HG02970 (cell line): ENCODE results near the gene R3HDM1.
"Not testable (repeated sequence)": the region's sequence is repeated elsewhere in the genome, so short reads cannot be mapped to it uniquely, and the experiment has no call there.

Experiments used
- ATAC-seq: cut with Tn5 transposase; IDR thresholded peaks from one replicate; pipeline ENCODE4 v1.9.1; 2021; ENCODE audit warnings: mild to moderate bottlenecking, moderate library complexity, moderate number of reproducible peaks; ENCODE audit not compliant: unreplicated experiment, low FRiP score

R3HDM1 gene

DNA sequence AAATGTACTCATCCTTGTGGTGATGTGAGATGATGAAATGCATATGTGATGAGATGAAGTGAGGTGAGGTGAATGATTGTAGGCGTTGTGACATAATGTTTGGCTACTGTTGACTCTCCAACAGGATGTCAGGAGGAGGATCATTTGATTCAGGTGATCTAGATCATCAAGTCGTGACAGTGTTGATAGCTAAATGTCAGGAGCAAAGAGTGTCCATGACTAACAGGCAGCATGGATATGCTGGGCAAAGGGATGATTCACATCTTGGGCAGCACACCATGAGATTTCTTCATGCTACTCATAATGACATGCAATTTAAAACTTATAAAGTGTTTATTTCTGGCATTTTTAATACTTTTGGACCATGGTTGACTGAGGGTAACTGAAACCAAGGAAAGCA is 170.2 kb downstream of the R3HDM1 start:
- no peak for ATAC-seq

- no peak for ATAC-seq
These were observed 172.0 kb downstream of the R3HDM1 start for GRCh38 chr2:135703300-135703699.

DNA sequence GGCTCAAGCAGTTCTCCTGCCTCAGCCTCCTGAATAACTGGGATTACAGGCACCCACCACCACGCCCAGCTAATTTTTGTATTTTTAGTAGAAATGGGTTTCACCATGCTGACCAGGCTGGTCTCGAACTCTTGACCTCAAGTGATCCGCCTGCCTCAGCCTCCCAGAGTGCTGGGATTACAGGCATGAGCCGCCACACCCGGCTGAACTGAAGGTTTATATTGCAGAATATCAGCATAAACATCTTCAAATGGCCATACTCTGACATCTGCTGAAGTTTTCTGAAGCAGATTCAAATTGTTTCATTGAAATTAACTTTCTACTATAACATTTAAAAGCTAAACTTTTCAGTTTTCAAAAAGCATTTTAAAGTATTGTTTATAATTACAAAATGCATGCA is 172.8 kb downstream of the R3HDM1 start:
- not testable (repeated sequence) for ATAC-seq

DNA sequence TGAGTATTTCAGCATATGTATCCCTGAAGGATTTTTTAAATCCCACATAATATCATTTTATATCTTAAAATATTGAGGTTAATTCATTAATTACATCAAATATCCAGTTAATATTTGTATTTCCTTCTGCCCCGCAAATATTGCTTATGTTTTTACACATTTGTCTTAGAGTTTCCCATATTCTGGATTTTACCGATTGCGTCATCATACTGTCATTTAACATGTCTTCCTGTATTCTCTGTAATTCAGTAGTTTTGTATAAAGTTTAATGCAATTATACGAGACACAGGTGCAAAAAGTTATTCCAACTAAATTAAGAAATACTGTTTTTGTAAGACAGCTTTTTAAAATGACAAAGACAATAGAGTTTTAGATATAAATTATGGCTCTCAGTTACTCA is 176.9 kb downstream of the R3HDM1 start:
- ATAC-seq: no peak

- no peak for ATAC-seq
These were observed 178.7 kb downstream of the R3HDM1 start for GRCh38 chr2:135709992-135710391.

- ATAC-seq: not testable (repeated sequence)
These were observed 183.8 kb downstream of the R3HDM1 start for GRCh38 chr2:135715086-135715485.

DNA sequence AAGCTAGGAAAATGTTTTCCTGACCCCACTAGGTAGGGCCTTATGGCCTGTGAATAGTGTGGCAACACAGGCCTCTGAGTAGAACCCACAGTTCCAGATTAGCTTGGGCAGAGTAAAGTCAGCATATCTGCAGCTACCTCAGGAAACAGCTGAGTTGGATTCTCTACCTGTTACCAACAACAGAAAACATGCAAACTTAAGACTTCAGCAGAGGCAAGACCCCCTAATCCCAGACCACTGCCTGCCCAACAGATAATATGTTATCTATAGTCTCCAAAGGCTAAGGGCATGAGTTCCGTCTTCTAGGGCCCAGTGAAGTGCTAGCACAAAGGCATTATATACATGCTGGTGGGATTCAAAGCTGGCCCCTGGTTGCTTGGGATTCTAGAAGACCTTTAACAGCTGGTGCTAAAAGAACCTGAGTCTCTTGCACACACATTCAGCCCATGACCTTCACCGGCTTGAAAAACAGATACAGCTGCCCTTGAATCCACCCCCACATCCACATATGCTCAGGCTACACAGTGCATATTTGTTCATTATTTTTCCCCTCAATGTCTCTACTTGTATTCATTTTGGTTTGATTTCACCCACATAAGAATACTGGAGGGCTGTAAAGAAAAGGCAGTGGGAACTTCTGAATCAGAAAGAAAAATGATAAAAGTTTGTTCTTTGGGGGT is 196.9 kb downstream of the R3HDM1 start:
- ATAC-seq: no peak

DNA sequence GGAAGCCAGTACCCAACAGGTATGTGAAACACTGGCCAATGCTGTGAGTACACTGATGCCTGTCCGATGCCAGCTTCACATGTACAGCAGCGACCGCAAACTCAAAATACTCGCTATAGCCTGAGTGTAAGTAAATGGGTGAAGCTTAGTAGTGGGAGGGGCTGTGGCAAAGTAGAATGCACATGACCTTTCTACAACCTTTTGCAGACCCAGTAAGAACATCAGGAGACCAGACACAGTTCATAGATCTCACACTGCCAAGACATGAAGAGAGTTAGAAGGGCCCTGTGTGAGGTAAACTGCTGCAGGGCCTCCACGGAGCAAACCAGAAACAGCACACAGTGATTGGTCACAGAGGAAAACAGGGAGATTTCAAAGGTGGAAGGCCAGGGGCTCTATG is 201.3 kb downstream of the R3HDM1 start:
- ATAC-seq: no peak

GRCh38 chr2:135733045-135733444 is 201.8 kb downstream of the R3HDM1 start:
- no peak for ATAC-seq

GRCh38 chr2:135736546-135736945 is 205.3 kb downstream of the R3HDM1 start:
- no peak for ATAC-seq

DNA sequence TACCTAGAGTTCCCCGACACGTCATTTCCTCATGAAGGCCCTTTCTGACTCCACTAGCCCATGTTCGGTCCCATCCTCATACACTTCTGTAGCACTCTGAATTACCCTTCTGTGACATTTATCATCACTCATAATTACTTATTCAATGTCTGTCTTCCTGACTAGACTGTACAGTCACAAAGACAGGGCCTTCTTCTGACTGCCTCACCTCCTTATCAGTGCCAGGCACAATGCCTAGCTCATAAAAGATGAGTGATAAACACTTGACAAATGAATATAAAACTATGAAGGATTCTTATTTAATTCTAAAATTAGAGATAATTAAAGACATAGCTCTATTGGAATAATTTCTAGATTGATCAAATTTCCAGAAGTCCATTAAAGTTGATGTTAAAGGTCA is 208.9 kb downstream of the R3HDM1 start:
- ATAC-seq: no peak

- ATAC-seq: no peak
These were observed 209.7 kb downstream of the R3HDM1 start for GRCh38 chr2:135741043-135741394.

DNA sequence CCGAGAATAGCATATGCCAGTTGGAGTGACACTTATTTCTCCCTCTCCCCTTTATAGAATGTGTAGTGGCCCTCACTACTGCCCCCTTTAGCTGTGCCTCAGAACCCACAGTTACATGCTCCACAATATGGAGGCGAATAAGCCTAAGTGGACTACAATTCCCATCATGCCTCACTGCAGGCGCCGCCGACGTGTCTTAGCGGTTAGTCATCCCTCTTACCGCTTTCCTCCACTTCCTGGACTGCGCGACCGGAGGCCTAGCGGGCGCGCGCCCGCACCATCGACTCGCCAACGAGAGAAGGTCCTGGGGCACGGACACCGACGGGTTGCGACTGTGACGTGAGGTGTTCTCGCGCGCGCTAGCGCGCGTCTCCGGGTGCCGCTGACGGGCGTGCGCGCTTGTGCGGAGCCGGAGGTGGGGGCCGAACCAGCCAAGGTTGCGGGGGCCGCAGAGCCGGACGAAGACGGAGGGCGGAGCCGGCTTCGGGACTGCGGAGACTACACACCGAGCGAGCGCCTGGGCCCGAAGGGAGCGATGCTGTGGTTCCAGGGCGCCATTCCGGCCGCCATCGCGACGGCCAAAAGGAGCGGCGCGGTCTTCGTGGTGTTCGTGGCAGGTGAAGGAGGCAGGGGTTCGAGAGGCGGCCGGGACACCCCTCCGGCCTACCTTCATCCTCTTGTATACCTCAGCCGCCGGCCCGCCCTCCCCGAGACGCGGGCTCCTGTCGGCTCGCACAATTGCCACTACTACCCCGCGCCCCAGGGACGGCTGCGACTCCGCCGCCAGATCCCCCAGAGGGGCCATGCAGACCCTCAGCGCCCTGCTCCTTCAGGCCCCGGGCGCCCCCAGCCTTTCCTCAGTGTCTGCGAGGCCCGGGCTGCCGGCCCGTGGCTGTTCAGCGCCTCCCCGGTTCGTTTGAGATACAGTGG is 210.4 kb downstream of the R3HDM1 start, which contains the start of gene UBXN4:
TSS of gene UBXN4 (plus strand) at position 461 of the 930 bp plus-strand sequence. CDS start at position 536, 75 bp downstream.
- ATAC-seq: peak; percentile 95

- ATAC-seq: peak; percentile 20
These were observed 211.1 kb downstream of the R3HDM1 start for GRCh38 chr2:135742325-135742757.

DNA sequence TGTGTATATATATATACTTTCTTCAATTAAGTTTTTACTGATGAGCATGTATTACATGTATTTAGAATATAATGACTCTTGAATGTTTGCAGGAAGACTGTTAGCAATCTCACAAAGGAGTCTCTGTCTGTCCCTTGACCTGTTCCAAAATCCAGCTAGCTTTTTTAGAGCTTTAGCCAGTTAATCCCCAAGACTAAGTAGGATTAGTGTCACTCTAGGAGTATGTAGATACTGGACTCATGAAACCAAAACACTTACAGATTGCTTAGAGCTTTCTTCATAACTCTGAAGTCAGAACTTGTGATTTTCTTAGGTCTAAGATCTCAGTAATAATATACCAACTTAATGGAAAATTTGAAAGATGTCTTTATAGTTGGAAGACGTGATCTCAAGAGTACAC is 212.6 kb downstream of the R3HDM1 start:
- no peak for ATAC-seq

DNA sequence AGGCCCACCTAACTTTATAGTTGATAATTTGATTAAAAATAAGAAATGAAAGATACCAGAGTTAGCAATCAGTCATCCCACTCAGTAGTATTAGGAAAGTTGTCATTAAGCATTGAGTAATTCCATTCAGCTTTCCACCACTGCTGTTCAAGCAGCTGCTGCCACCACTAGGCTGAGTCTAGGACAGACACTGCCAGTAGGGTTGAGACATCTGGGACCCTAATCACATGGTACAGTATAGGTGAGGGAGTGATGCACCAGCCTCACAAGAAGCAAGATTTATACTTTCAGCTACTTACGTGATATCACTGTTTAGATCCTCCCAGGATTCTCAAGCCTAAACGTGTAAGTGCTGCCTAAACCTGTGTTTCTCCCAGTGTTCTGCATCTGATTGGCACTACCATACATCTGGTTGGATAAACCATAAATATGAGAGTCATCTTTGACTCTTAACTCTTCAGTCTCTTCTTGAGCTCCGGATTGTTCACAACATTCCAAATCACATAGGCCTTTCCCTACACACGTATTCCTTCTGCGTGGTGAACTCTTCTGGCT is 213.6 kb downstream of the R3HDM1 start:
- ATAC-seq: no peak

GRCh38 chr2:135745545-135745944 is 214.3 kb downstream of the R3HDM1 start:
- ATAC-seq: no peak

GRCh38 chr2:135755573-135755972 is 224.3 kb downstream of the R3HDM1 start:
- no peak for ATAC-seq

GRCh38 chr2:135756692-135757091 is 225.4 kb downstream of the R3HDM1 start:
- ATAC-seq: no peak

- ATAC-seq: no peak
These were observed 230.7 kb downstream of the R3HDM1 start for GRCh38 chr2:135762022-135762421.

DNA sequence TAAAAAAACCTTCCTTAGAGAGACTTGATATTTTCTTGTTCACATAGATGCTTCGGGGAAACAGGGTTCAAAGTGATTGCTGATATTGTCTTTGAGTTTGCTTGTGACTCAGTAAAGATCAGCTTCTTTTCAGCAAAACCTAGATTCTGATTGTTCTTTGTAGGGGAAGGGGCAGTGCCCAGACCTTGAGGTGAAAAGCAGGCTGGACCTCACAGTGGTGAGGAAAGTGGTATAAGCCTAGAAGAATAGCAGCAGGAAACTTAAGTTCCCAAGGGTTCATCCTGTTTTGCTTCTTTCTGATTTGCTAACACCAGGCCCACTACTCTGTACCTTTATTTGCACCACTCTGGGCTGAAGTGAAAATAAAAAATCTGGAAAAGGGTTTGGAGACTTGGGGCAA is 231.2 kb downstream of the R3HDM1 start:
- no peak for ATAC-seq
